ENCODE measurements around the gene SCN3A. TPM values are rescaled to one million over a fixed set of nuclear protein-coding genes. Genes with fewer than 3 reads are reported as not detected.

Gene SCN3A
- total and polyA plus RNA-seq, 12 donors: 0.35 to 2.6 (median 0.82) TPM

GRCh38 chr2:165069151-165069550 lies 134.7 kb downstream of the SCN3A start:
- Histone ChIP-seq H3K27me3 (peaks cover 0 to 4% (median 0%) of the 10 kb centered on the region in 7 donors), H3K9me3 (peaks cover 0 to 7% (median 0%) of the 10 kb centered on the region in 11 donors), H3K27ac (no peak overlapping the region), H3K36me3 (no peaks in the 10 kb centered on the region), H3K4me3 (no peak overlapping the region), H3K4me1 (peaks cover 0 to 11% (median 5%) of the 10 kb centered on the region in 9 donors)
- ATAC-seq: no peak
- 64 to 68% methylated on average over 1 of the region's 1 CpG for WGBS, 2 donors
- intact Hi-C loops (cut with DNase I): no loop called here
- no peak for DNase-seq
- no peak for TF ChIP-seq CTCF (IDR thresholded peaks at IDR 0.05)

GRCh38 chr2:165068487-165068757 lies 135.4 kb downstream of the SCN3A start:
- no peak for ATAC-seq
- TF ChIP-seq CTCF (IDR thresholded peaks at IDR 0.05): no peak

GRCh38 chr2:165067643-165068486 lies 136.0 kb downstream of the SCN3A start:
- no peaks in the 10 kb centered on the region for H3K9me3 ChIP-seq
- no peaks in the 10 kb centered on the region for H3K36me3 ChIP-seq
- no peak overlapping the region for H3K27ac ChIP-seq
- peaks cover 0 to 4% (median 0%) of the 10 kb centered on the region in 7 donors for H3K27me3 ChIP-seq
- H3K4me1 ChIP-seq: peaks cover 0 to 11% (median 5%) of the 10 kb centered on the region in 9 donors
- TF ChIP-seq CTCF (IDR thresholded peaks at IDR 0.05): no peak
- peak overlapping the region in 5 of 10 donors; percentile 7 to 35 (median 16) for H3K4me3 ChIP-seq
- DNase-seq: peak; percentile 42 to 56
- peak; percentile 61 to 86 (median 79) for ATAC-seq
- 6 to 8% methylated on average over 12 of the region's 12 CpGs for WGBS, 2 donors
- intact Hi-C loops (cut with DNase I): no loop called here

More at GRCh38 chr2:165068487-165068757, 135.4 kb downstream of the SCN3A start:
- Histone ChIP-seq H3K9me3 (peaks cover 0 to under 1% (median 0%) of the 10 kb centered on the region in 11 donors), H3K27me3 (peaks cover 0 to 4% (median 0%) of the 10 kb centered on the region in 7 donors), H3K4me1 (peaks cover 0 to 11% (median 5%) of the 10 kb centered on the region in 9 donors), H3K36me3 (no peaks in the 10 kb centered on the region), H3K4me3 (peak overlapping the region in 3 of 10 donors; percentile 8 to 35 (median 32)), H3K27ac (no peak overlapping the region)
- DNase-seq: no peak
- intact Hi-C loops (cut with DNase I): no loop called here

GRCh38 chr2:165064743-165065142 lies 139.1 kb downstream of the SCN3A start:
- Histone ChIP-seq H3K4me1 (peaks cover 0 to 11% (median 5%) of the 10 kb centered on the region in 9 donors), H3K9me3 (no peaks in the 10 kb centered on the region), H3K36me3 (no peaks in the 10 kb centered on the region), H3K27ac (no peak overlapping the region), H3K27me3 (peaks cover 0 to 4% (median 0%) of the 10 kb centered on the region in 7 donors), H3K4me3 (no peak overlapping the region)
- no peak for ATAC-seq
- no peak for DNase-seq
- intact Hi-C loops (cut with DNase I): no loop called here
- WGBS, 2 donors: 90 to 94% methylated on average over 3 of the region's 3 CpGs
- TF ChIP-seq CTCF (IDR thresholded peaks at IDR 0.05): no peak

Data from heart right ventricle (tissue), 16 donors.